Lower leg skin (tissue), 4 donors: Measurements from ENCODE around the gene GANC. TPM values are rescaled to one million over a fixed set of nuclear protein-coding genes. Genes with fewer than 3 reads are reported as not detected.

Experiments
- DNase-seq, 2 donors: peaks; one replicate each; pipeline ENCODE4 v3.0.0-alpha.2; 2019; ENCODE audit warnings: low spot score in 2 of 2
- H3K4me3 ChIP-seq: fragments of 200-600 bp; sonication (generic); 2 replicates; pipeline ENCODE4 v1.5.1; 2017; ENCODE audit warnings: mild to moderate bottlenecking, low read depth; ENCODE audit not compliant: poor library complexity, severe bottlenecking
- CTCF ChIP-seq, 3 donors: fragments of 450-650 bp; IDR thresholded peaks; one replicate each; pipeline ENCODE4 v1.5.1; 2016; ENCODE audit warnings: antibody characterized with exemption in 3 of 3, mild to moderate bottlenecking in 3 of 3, moderate library complexity in 2 of 3
- POLR2A ChIP-seq, 2 donors: fragments of 450-650 bp; IDR thresholded peaks; one replicate each; pipeline ENCODE4 v1.6.1; 2016 to 2017; ENCODE audit warnings: antibody characterized with exemption in 2 of 2, mild to moderate bottlenecking in 1 of 2, moderate library complexity in 1 of 2
- WGBS, 2 donors: methylation state at CpG; one replicate each; pipeline ENCODE4 v1.1.5; 2018; 5-methylcytosine and 5-hydroxymethylcytosine counted together
- intact Hi-C: fragments of 100-400 bp; cut with DNase I; formaldehyde crosslinking; loops from one replicate; pipeline ENCODE4 v1.15.0; 2023; ENCODE audit warnings: low total_unique reads
- total RNA-seq, 4 donors: library from RNA; depleted of rRNA; stranded (reverse); fragments of >200 nt; gene quantifications; one replicate each; pipeline ENCODE4 v1.1.0, GENCODE V29; 2016

Gene GANC
- total RNA-seq, 4 donors from 2014 or later = 10.5 to 26.4 (median 22.0) TPM

GRCh38 chr15:42365921-42366550 lies 93.0 kb downstream of the GANC start:
- DNase-seq = no peak
- TF ChIP-seq CTCF (IDR thresholded peaks at IDR 0.05) (no peak), POLR2A (IDR thresholded peaks at IDR 0.05) (no peak)
- WGBS, 2 donors = 94 to 95% methylated on average over 5 of the region's 5 CpGs
- H3K4me3 ChIP-seq = no peak overlapping the region
- intact Hi-C loops = no loop called here

GRCh38 chr15:42367041-42367440 lies 94.0 kb downstream of the GANC start:
- intact Hi-C loops = no loop called here
- no peak for DNase-seq
- no peak overlapping the region for H3K4me3 ChIP-seq
- no peak for TF ChIP-seq CTCF (IDR thresholded peaks at IDR 0.05)
- TF ChIP-seq POLR2A (IDR thresholded peaks at IDR 0.05) = no peak
- WGBS, 2 donors = 75 to 83% methylated on average over 5 of the region's 5 CpGs

- H3K4me3 ChIP-seq = no peak overlapping the region
- TF ChIP-seq CTCF (IDR thresholded peaks at IDR 0.05) (no peak), POLR2A (IDR thresholded peaks at IDR 0.05) (no peak)
- 78 to 86% methylated on average over 3 of the region's 3 CpGs for WGBS, 2 donors
- DNase-seq = no peak
- intact Hi-C loops = no loop called here
These were observed 95.1 kb downstream of the GANC start for GRCh38 chr15:42368096-42368495.

- DNase-seq = no peak
- TF ChIP-seq CTCF (IDR thresholded peaks at IDR 0.05) = no peak
- TF ChIP-seq POLR2A (IDR thresholded peaks at IDR 0.05) = no peak
- no peak overlapping the region for H3K4me3 ChIP-seq
These were observed 98.1 kb downstream of the GANC start for GRCh38 chr15:42371096-42371495.

GRCh38 chr15:42373274-42373673 lies 100.3 kb downstream of the GANC start:
- H3K4me3 ChIP-seq = no peak overlapping the region
- TF ChIP-seq POLR2A (IDR thresholded peaks at IDR 0.05) = no peak
- TF ChIP-seq CTCF (IDR thresholded peaks at IDR 0.05) = no peak
- no peak for DNase-seq
- intact Hi-C loops = no loop called here
- 83 to 88% methylated on average over 1 of the region's 1 CpG for WGBS, 2 donors

More at GRCh38 chr15:42371096-42371495, 98.1 kb downstream of the GANC start:
- intact Hi-C loops = no loop called here
- WGBS, 2 donors = 65 to 78% methylated on average over 2 of the region's 2 CpGs

- H3K4me3 ChIP-seq = no peak overlapping the region
- intact Hi-C loops = no loop called here
- DNase-seq = no peak
- TF ChIP-seq POLR2A (IDR thresholded peaks at IDR 0.05) = no peak
- no peak for TF ChIP-seq CTCF (IDR thresholded peaks at IDR 0.05)
- 92 to 97% methylated on average over 4 of the region's 4 CpGs for WGBS, 2 donors
These were observed 100.9 kb downstream of the GANC start for GRCh38 chr15:42373936-42374335.
